Naive B cell (primary cell): Measurements from ENCODE around the gene ZKSCAN8. TPM values are rescaled to one million over a fixed set of nuclear protein-coding genes. Genes with fewer than 3 reads are reported as not detected.

ENCODE experiments used
- ATAC-seq, 2 donors: fragments of 150-1000 bp; cut with Tn5 transposase; 2 replicates each; pipeline ENCODE4 v1.10.0; 2021; ENCODE audit warnings: low read depth in 2 of 2, mild to moderate bottlenecking in 2 of 2, moderate library complexity in 2 of 2
- DNase-seq: peaks from one replicate; pipeline ENCODE4 v3.0.0; 2022
- H3K27ac Mint-ChIP-seq, 6 donors: one replicate each; pipeline ENCODE4 v1.8.0; 2020 to 2022; ENCODE audit warnings: mild to moderate bottlenecking in 6 of 6, mixed read lengths in 6 of 6, moderate library complexity in 5 of 6, inconsistent platforms in 2 of 6
- H3K27me3 Mint-ChIP-seq, 3 donors: one replicate each; pipeline ENCODE4 v1.8.0; 2021 to 2022; ENCODE audit warnings: mixed read lengths in 3 of 3, mild to moderate bottlenecking in 1 of 3
- H3K36me3 Mint-ChIP-seq, 2 donors: one replicate each; pipeline ENCODE4 v1.8.0; 2020 to 2022; ENCODE audit warnings: mixed read lengths in 2 of 2, inconsistent platforms in 1 of 2, mild to moderate bottlenecking in 1 of 2
- H3K4me1 Mint-ChIP-seq, 3 donors: one replicate each; pipeline ENCODE4 v1.8.0; 2020 to 2022; ENCODE audit warnings: mixed read lengths in 3 of 3, inconsistent platforms in 1 of 3, mild to moderate bottlenecking in 1 of 3, moderate library complexity in 1 of 3
- H3K4me3 Mint-ChIP-seq, 8 donors: one replicate each; pipeline ENCODE4 v1.8.0; 2020 to 2022; ENCODE audit warnings: mild to moderate bottlenecking in 8 of 8, mixed read lengths in 8 of 8, moderate library complexity in 8 of 8, inconsistent platforms in 2 of 8
- H3K9me3 Mint-ChIP-seq, 7 donors: one replicate each; pipeline ENCODE4 v1.8.0; 2020 to 2022; ENCODE audit warnings: mixed read lengths in 7 of 7, mild to moderate bottlenecking in 5 of 7, inconsistent platforms in 2 of 7, moderate library complexity in 1 of 7
- polyA plus RNA-seq, 6 donors: library from polyadenylated mRNA; unstranded; fragments of 300-500 nt; fragmentation: Illumina TruSeq; gene quantifications; one replicate each; pipeline ENCODE4 v1.2.3, GENCODE V29; 2021; ENCODE audit warnings: low read depth in 6 of 6

Gene ZKSCAN8
- polyA plus RNA-seq, 6 donors from 2014 or later, result 0.95 to 2.6 (median 1.1) TPM; not detected in 1

GRCh38 chr6:28124350-28124970 is 17.2 kb upstream of the ZKSCAN8 start, which contains the start of gene ZSCAN16:
Gene ZSCAN16, plus strand, starts transcription at chr6:28124609. Its CDS starts 835 bp downstream, at chr6:28125444.
- Mint-ChIP-seq H3K4me1 (peaks cover 32 to 40% (median 38%) of the 10 kb centered on the region in 3 donors), H3K27me3 (no peaks in the 10 kb centered on the region), H3K9me3 (no peaks in the 10 kb centered on the region), H3K36me3 (peaks cover 14 to 29% of the 10 kb centered on the region in 2 donors), H3K4me3 (peak within 1 kb of the TSS; percentile 89 to 98 (median 94)), H3K27ac (peak within 1 kb of the TSS; percentile 57 to 96 (median 92))
- DNase-seq (peak; percentile 72), ATAC-seq (peak; percentile 83 to 88)

GRCh38 chr6:28124971-28125353 is 16.7 kb upstream of the ZKSCAN8 start:
- Mint-ChIP-seq H3K4me1 (peaks cover 34 to 40% (median 39%) of the 10 kb centered on the region in 3 donors), H3K27ac (peak overlapping the region; percentile 57 to 96 (median 92)), H3K36me3 (peaks cover 9 to 32% of the 10 kb centered on the region in 2 donors), H3K27me3 (no peaks in the 10 kb centered on the region), H3K4me3 (peak overlapping the region; percentile 89 to 98 (median 94)), H3K9me3 (no peaks in the 10 kb centered on the region)
- peak; percentile 59 to 69 for ATAC-seq
- DNase-seq, result no peak

- peak overlapping the region; percentile 63 to 98 (median 93) for H3K4me3 Mint-ChIP-seq
- ATAC-seq (peak; percentile 47 to 60), DNase-seq (no peak)
- no peaks in the 10 kb centered on the region for H3K27me3 Mint-ChIP-seq
- peak overlapping the region; percentile 57 to 96 (median 92) for H3K27ac Mint-ChIP-seq
- peaks cover 34 to 42% (median 39%) of the 10 kb centered on the region in 3 donors for H3K4me1 Mint-ChIP-seq
- H3K36me3 Mint-ChIP-seq, result peaks cover 5 to 32% of the 10 kb centered on the region in 2 donors
- H3K9me3 Mint-ChIP-seq, result no peaks in the 10 kb centered on the region
Measured at GRCh38 chr6:28125401-28125800, 16.3 kb upstream of the ZKSCAN8 start.

DNA sequence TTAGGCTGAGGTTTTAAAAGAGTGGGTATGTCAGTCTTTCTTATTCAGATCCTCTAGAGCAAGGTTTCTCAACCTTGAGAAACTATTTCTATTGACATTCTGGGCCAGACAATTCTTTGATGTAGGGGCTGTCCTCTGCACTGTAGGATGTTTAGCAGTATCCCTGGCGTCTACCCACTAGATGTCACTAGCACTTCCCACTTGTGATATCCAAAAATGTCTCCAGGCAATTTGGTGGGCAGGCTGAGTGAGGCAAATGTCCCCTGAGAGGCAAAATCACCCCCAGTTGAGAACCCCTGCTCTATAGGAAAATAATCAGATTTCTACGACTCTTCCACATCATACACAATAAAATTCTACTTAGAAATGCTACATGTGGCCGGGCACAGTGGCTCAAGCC is 7.7 kb upstream of the ZKSCAN8 start:
- no peak for ATAC-seq
- DNase-seq, result peak; percentile 4
- Mint-ChIP-seq H3K4me3 (peak overlapping the region in 1 of 8 donors; percentile 46), H3K36me3 (peaks cover 0 to 7% of the 10 kb centered on the region in 2 donors), H3K27me3 (no peaks in the 10 kb centered on the region), H3K27ac (peak overlapping the region in 5 of 6 donors; percentile 11 to 89 (median 42)), H3K4me1 (peaks cover 43 to 65% (median 61%) of the 10 kb centered on the region in 3 donors), H3K9me3 (no peaks in the 10 kb centered on the region)

DNA sequence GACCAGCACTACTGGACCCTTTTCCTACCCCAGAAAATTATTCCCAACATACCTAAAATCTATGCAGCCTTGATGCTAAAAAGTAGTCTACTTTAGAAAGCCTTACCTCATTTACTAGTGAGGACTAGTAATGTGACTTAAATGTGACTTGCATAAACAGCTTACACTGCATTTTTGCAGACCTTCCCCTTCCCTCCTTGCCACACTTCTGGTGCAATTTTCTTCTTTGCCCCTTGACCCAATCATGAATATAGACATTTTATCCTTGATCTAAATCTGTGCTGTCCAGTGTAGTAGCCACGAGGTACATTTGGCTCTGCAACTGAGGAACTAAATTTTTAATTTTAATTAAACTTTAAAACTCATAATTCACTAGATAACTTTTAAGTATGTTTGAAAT is 7.0 kb upstream of the ZKSCAN8 start:
- Mint-ChIP-seq H3K27ac (peak overlapping the region in 3 of 6 donors; percentile 16 to 54 (median 50)), H3K36me3 (no peaks in the 10 kb centered on the region), H3K4me1 (peaks cover 36 to 64% (median 58%) of the 10 kb centered on the region in 3 donors), H3K27me3 (no peaks in the 10 kb centered on the region), H3K4me3 (peak overlapping the region in 2 of 8 donors; percentile 15 to 77), H3K9me3 (no peaks in the 10 kb centered on the region)
- ATAC-seq (no peak), DNase-seq (no peak)

- Mint-ChIP-seq H3K9me3 (no peaks in the 10 kb centered on the region), H3K4me1 (peaks cover 40 to 68% (median 62%) of the 10 kb centered on the region in 3 donors), H3K27me3 (no peaks in the 10 kb centered on the region), H3K36me3 (no peaks in the 10 kb centered on the region), H3K27ac (peak overlapping the region; percentile 8 to 100 (median 95)), H3K4me3 (peak overlapping the region; percentile 29 to 98 (median 94))
- DNase-seq (peak; percentile 5), ATAC-seq (no peak)
Measured at GRCh38 chr6:28135393-28135792, 6.3 kb upstream of the ZKSCAN8 start.

GRCh38 chr6:28136585-28137504 is 4.8 kb upstream of the ZKSCAN8 start:
- no peaks in the 10 kb centered on the region for H3K36me3 Mint-ChIP-seq
- H3K27me3 Mint-ChIP-seq, result no peaks in the 10 kb centered on the region
- H3K4me3 Mint-ChIP-seq, result peak overlapping the region; percentile 84 to 98 (median 98)
- peak; percentile 38 to 39 for ATAC-seq
- H3K9me3 Mint-ChIP-seq, result no peaks in the 10 kb centered on the region
- DNase-seq, result peak; percentile 61
- peak overlapping the region; percentile 93 to 100 (median 98) for H3K27ac Mint-ChIP-seq
- peaks cover 52 to 78% (median 68%) of the 10 kb centered on the region in 3 donors for H3K4me1 Mint-ChIP-seq

GRCh38 chr6:28137505-28137981 is 4.1 kb upstream of the ZKSCAN8 start:
- Mint-ChIP-seq H3K4me1 (peaks cover 55 to 84% (median 73%) of the 10 kb centered on the region in 3 donors), H3K9me3 (no peaks in the 10 kb centered on the region), H3K36me3 (no peaks in the 10 kb centered on the region), H3K27ac (peak overlapping the region; percentile 93 to 100 (median 98)), H3K27me3 (no peaks in the 10 kb centered on the region), H3K4me3 (peak overlapping the region; percentile 84 to 98 (median 98))
- ATAC-seq, result peak; percentile 70 to 73
- DNase-seq, result peak; percentile 71

DNA sequence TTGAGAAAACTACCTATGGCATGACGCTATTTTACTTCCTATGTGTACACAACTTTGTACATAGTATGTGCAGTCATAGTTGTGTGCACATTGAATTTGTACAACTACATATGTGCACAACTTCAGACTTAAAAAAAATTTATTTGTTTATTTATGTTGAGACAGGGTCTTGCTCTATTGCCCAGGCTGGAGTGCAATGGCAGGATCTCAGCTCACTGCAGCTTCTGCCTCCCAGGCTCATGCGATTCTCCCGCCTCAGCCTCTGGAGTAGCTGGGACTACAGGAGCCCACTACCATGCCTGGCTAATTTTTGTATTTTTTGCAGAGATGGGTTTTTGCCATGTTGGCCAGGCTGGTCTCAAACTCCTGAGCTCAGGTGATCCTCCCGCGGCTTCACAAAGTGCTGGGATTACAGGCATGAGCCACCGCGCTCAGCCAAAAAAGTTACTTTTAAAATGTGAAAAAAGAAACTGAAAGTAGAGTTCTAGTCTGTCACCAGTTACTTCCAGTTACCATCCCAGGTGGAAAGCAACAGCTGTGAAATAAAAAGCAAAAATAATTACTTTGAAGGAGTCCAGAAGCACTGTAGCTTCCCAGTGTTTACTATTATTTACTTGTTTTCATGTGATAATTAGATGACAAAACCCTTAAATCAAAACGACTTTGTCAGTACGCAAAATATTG is 1.7 kb upstream of the ZKSCAN8 start:
- peak overlapping the region in 4 of 6 donors; percentile 69 to 97 (median 79) for H3K27ac Mint-ChIP-seq
- no peak for ATAC-seq

GRCh38 chr6:28140616-28141015 is 1.1 kb upstream of the ZKSCAN8 start:
- peak overlapping the region in 3 of 6 donors; percentile 69 to 97 (median 84) for H3K27ac Mint-ChIP-seq
- DNase-seq (no peak), ATAC-seq (no peak)
- H3K4me1 Mint-ChIP-seq, result peaks cover 55 to 82% (median 61%) of the 10 kb centered on the region in 3 donors
- H3K36me3 Mint-ChIP-seq, result peaks cover 0 to 13% of the 10 kb centered on the region in 2 donors
- no peaks in the 10 kb centered on the region for H3K27me3 Mint-ChIP-seq
- H3K4me3 Mint-ChIP-seq, result peak overlapping the region; percentile 73 to 99 (median 98)
- no peaks in the 10 kb centered on the region for H3K9me3 Mint-ChIP-seq

More for the DNA sequence above, 1.7 kb upstream of the ZKSCAN8 start:
- Mint-ChIP-seq H3K4me3 (peak overlapping the region; percentile 73 to 99 (median 96)), H3K4me1 (peaks cover 60 to 82% (median 66%) of the 10 kb centered on the region in 3 donors), H3K9me3 (no peaks in the 10 kb centered on the region), H3K27me3 (no peaks in the 10 kb centered on the region), H3K36me3 (peaks cover 0 to 13% of the 10 kb centered on the region in 2 donors)
- peak; percentile 9 for DNase-seq

GRCh38 chr6:28142446-28142845 is 763 bp downstream of the ZKSCAN8 start:
- Mint-ChIP-seq H3K9me3 (no peaks in the 10 kb centered on the region), H3K4me3 (peak overlapping the region; percentile 95 to 99 (median 98)), H3K36me3 (peaks cover 5 to 13% of the 10 kb centered on the region in 2 donors), H3K27me3 (no peaks in the 10 kb centered on the region), H3K4me1 (peaks cover 42 to 67% (median 48%) of the 10 kb centered on the region in 3 donors), H3K27ac (peak overlapping the region in 4 of 6 donors; percentile 91 to 97 (median 95))
- DNase-seq (no peak), ATAC-seq (no peak)

- ATAC-seq, result no peak
- Mint-ChIP-seq H3K27ac (no peak overlapping the region), H3K4me1 (peaks cover 37 to 64% (median 37%) of the 10 kb centered on the region in 3 donors), H3K4me3 (peak overlapping the region in 1 of 8 donors; percentile 65), H3K36me3 (peaks cover 20 to 33% of the 10 kb centered on the region in 2 donors), H3K27me3 (no peaks in the 10 kb centered on the region), H3K9me3 (no peaks in the 10 kb centered on the region)
- DNase-seq, result no peak
Measured at GRCh38 chr6:28145231-28145630, 3.5 kb downstream of the ZKSCAN8 start.
